Stimulated activated CD8-positive, alpha-beta memory T cell treated with anti-CD3 and anti-CD28 coated beads, Interleukin-4, amount 100 ng/mL, for 1 hour (primary cell): ENCODE data around the gene FCHO1.

ENCODE experiments used
- DNase-seq, 2 donors: peaks; one replicate each; pipeline ENCODE4 v3.0.0-alpha.2; 2020; ENCODE audit warnings: low read depth in 2 of 2, low spot score in 1 of 2

FCHO1 gene

GRCh38 chr19:17826508-17827056 is 75.3 kb downstream of the FCHO1 start:
- no peak for DNase-seq

GRCh38 chr19:17829855-17830566 is 78.7 kb downstream of the FCHO1 start:
- no peak for DNase-seq

- DNase-seq, result no peak
These were observed 79.5 kb downstream of the FCHO1 start for GRCh38 chr19:17830567-17831418.

- DNase-seq, result no peak
These were observed 80.2 kb downstream of the FCHO1 start for GRCh38 chr19:17831419-17831888.

GRCh38 chr19:17832443-17833208 is 81.3 kb downstream of the FCHO1 start:
- no peak for DNase-seq

GRCh38 chr19:17834350-17835181 is 83.3 kb downstream of the FCHO1 start:
- no peak for DNase-seq

GRCh38 chr19:17835182-17836006 is 84.1 kb downstream of the FCHO1 start:
- DNase-seq, result no peak

- DNase-seq, result no peak
These were observed 85.3 kb downstream of the FCHO1 start for GRCh38 chr19:17836530-17836929.

- no peak for DNase-seq
These were observed 86.7 kb downstream of the FCHO1 start for GRCh38 chr19:17837972-17838371.
